Measurements from ENCODE around the gene WNT2B.

WNT2B gene

GRCh38 chr1:112529301-112529700 lies 20.5 kb downstream of the WNT2B start:
- DNase-seq = peak; percentile 76

- no peak for DNase-seq
Observed at GRCh38 chr1:112530832-112531231, 22.1 kb downstream of the WNT2B start.

- DNase-seq = no peak
Observed at GRCh38 chr1:112532064-112532463, 23.3 kb downstream of the WNT2B start.

GRCh38 chr1:112533029-112533428 lies 24.3 kb downstream of the WNT2B start:
- peak; percentile 90 for DNase-seq

- peak; percentile 70 for DNase-seq
Observed at GRCh38 chr1:112536561-112536960, 27.8 kb downstream of the WNT2B start.

GRCh38 chr1:112537456-112537855 lies 28.7 kb downstream of the WNT2B start:
- no peak for DNase-seq

GRCh38 chr1:112538883-112539282 lies 30.1 kb downstream of the WNT2B start:
- no peak for DNase-seq

- DNase-seq = peak; percentile 53
Observed at GRCh38 chr1:112540226-112540794, 31.5 kb downstream of the WNT2B start.

- DNase-seq = no peak
Observed at GRCh38 chr1:112541299-112541698, 32.5 kb downstream of the WNT2B start.

- no peak for DNase-seq
Observed at GRCh38 chr1:112542206-112542973, 33.6 kb downstream of the WNT2B start.

GRCh38 chr1:112544011-112544688 lies 35.4 kb downstream of the WNT2B start:
- DNase-seq = peak; percentile 95

GRCh38 chr1:112544751-112545150 lies 36.0 kb downstream of the WNT2B start:
- peak; percentile 81 for DNase-seq

GRCh38 chr1:112546076-112546475 lies 37.3 kb downstream of the WNT2B start:
- DNase-seq = peak; percentile 44

GRCh38 chr1:112548547-112548946 lies 39.8 kb downstream of the WNT2B start:
- DNase-seq = no peak

GRCh38 chr1:112549590-112549989 lies 40.8 kb downstream of the WNT2B start:
- no peak for DNase-seq

GRCh38 chr1:112554411-112554810 lies 45.6 kb downstream of the WNT2B start:
- DNase-seq = no peak

- DNase-seq = no peak
Observed at GRCh38 chr1:112557385-112557784, 48.6 kb downstream of the WNT2B start.

GRCh38 chr1:112558634-112559033 lies 49.9 kb downstream of the WNT2B start:
- DNase-seq = no peak

- DNase-seq = no peak
Observed at GRCh38 chr1:112563341-112563740, 54.6 kb downstream of the WNT2B start.

- DNase-seq = no peak
Observed at GRCh38 chr1:112564081-112564480, 55.3 kb downstream of the WNT2B start.

- no peak for DNase-seq
Observed at GRCh38 chr1:112565800-112566199, 57.0 kb downstream of the WNT2B start.

GRCh38 chr1:112575154-112575804 lies 66.5 kb downstream of the WNT2B start:
- DNase-seq = peak; percentile 86

GRCh38 chr1:112576240-112576639 lies 67.5 kb downstream of the WNT2B start:
- no peak for DNase-seq

Data from fibroblast of skin of right quadriceps (primary cell).